Measurements from ENCODE around the gene AARSD1.
A peak's percentile ranks its signal among the peaks of the same experiment; 100 is the strongest.
"Not testable (repeated sequence)": the region's sequence is repeated elsewhere in the genome, so short reads cannot be mapped to it uniquely, and the experiment has no call there.

AARSD1 gene

DNA sequence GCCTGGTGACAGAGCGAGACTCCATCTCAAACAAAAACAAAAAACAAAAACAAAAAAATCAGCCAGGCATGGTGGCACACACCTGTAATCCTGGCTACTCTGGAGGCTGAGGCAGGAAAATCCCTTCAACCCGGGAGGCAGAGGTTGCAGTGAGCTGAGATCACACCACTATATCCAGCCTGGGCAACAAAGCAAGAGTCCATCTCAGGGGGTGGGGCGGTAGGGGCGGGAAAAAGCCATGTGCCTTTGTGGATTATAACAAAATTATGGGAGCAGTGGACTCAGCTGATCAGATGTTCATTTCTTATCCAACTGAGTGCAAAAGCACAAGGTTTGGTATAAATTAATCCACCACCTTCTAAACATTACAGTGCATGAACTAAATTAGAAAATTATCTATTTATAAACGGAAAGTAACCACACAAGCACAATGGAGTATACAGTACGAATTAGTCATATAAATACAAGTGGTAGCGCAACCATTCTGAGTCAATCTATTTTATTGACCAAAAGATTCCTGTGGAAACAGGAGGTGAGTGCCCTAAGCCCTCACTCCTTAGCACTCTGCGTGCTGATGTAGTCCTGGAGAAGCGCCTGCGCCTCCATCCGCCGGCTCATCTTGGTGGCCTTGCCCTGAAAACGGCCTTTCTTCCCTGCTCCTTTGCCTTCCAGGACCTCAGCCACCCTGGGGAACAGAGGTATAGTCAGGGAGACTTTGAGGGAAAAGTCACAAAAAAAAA is 14.0 kb downstream of the AARSD1 start:
- no peak overlapping the region for H3K4me3 Mint-ChIP-seq
- no peak overlapping the region for H3K27ac Mint-ChIP-seq
- no peaks in the 10 kb centered on the region for H3K4me1 Mint-ChIP-seq
- H3K36me3 Mint-ChIP-seq = peaks cover 23% of the 10 kb centered on the region
- H3K9me3 Mint-ChIP-seq = no peaks in the 10 kb centered on the region
- no peaks in the 10 kb centered on the region for H3K27me3 Mint-ChIP-seq

DNA sequence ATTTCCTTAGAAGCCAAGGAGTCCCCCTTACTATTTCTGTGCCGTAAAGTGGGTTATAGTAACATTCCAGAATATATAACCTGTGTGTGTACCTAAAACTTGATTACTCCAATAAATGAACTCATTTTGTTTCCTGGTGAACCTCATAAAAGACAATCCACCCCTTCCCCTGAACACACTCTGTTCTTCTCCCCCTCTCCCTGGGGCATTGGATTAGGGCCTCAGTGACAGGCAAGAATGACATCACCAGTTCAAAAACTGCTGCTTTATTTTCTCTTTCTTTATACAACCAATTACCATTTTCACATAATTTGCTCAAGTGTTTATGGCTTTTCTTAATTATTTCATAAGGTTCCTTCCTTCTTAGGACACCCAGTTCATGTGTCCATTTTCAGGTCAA is 17.4 kb downstream of the AARSD1 start:
- Mint-ChIP-seq H3K9me3 (no peaks in the 10 kb centered on the region), H3K27me3 (no peaks in the 10 kb centered on the region), H3K27ac (no peak overlapping the region), H3K36me3 (peaks cover 15% of the 10 kb centered on the region), H3K4me1 (no peaks in the 10 kb centered on the region), H3K4me3 (no peak overlapping the region)

DNA sequence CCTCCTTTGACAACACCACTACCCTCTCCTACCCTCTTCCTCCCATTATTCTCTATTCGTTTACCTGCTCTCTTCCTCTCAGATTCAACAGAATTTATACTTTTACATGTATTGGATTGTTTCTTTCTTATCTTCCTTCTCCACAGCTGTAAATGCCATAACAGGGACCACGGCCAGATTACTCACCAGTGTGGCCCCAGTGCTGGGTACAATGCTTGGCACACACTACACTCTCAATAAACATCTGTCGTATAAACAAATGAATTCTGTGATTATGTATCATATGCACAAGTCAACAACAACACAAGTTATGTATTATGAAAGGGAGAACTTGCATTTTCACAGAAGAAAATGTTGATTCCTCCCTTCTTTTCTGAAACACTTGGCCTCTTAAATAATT is 20.0 kb downstream of the AARSD1 start:
- Mint-ChIP-seq H3K27me3 (no peaks in the 10 kb centered on the region), H3K9me3 (no peaks in the 10 kb centered on the region)

DNA sequence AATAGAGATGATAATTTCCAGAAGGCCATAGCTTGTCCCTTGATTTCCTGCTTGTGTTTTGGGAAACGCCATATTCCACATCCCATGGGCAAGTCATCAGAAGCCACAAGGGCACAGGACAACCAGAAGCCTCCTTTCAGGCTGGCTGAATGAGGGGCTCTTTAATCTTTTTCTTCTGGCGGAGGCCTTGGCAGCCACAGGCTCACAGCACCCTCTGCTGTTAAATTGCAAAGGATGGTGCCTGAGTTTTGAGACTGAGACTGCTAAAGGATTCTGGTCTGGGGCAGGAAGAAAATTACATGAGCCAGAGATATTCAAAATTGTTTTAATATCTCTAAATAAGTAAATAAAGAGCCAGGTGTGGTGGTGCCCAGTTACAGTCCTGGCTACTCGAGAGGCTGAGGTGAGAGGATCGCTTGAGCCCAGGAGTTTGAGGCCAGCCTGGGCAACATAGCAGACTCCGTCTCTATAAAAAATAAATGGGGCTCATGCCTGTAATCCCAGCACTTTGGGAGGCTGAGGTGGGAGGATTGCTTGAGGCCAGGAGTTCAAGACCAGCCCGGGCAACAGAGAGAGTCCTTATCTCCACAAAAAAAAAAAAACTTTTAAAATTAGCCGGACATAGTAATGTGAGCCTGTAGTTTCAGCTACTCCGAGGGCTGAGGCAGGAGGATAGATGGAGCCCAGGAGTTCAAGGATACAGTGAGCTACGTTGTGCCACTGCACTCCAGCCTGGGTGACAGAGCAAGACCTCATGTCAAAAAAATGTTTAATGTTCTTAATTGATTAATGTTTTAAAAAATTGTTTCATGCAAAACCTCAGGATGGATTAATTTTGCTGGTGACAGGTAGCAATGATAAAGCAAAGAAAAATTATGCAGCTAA is 26.3 kb downstream of the AARSD1 start:
- no peak overlapping the region for H3K27ac Mint-ChIP-seq
- no peaks in the 10 kb centered on the region for H3K4me1 Mint-ChIP-seq
- no peaks in the 10 kb centered on the region for H3K9me3 Mint-ChIP-seq
- H3K27me3 Mint-ChIP-seq = no peaks in the 10 kb centered on the region
- H3K4me3 Mint-ChIP-seq = no peak overlapping the region
- no peaks in the 10 kb centered on the region for H3K36me3 Mint-ChIP-seq

More for the DNA sequence above, 20.0 kb downstream of the AARSD1 start:
- Mint-ChIP-seq H3K4me3 (no peak overlapping the region), H3K4me1 (no peaks in the 10 kb centered on the region), H3K27ac (no peak overlapping the region), H3K36me3 (peaks cover 5% of the 10 kb centered on the region)

DNA sequence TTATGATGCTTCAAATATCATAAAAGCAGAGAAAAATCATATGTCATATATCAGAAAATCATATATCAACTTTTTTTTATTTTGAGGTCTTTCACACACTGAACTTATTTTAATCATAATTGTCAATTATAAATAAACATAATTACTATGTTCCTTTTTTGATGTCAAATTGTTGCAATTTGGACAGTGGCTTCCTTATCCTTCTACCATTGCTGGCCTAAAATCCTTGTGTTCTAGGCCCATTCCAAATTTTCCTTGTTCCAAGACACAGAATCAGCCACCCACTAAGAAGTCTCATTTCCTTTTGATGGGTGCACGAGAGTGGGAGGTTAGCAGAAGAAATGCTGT is 34.8 kb downstream of the AARSD1 start:
- Mint-ChIP-seq H3K9me3 (no peaks in the 10 kb centered on the region), H3K4me1 (peaks cover 8% of the 10 kb centered on the region), H3K36me3 (no peaks in the 10 kb centered on the region), H3K27me3 (no peaks in the 10 kb centered on the region), H3K4me3 (no peak overlapping the region), H3K27ac (no peak overlapping the region)

DNA sequence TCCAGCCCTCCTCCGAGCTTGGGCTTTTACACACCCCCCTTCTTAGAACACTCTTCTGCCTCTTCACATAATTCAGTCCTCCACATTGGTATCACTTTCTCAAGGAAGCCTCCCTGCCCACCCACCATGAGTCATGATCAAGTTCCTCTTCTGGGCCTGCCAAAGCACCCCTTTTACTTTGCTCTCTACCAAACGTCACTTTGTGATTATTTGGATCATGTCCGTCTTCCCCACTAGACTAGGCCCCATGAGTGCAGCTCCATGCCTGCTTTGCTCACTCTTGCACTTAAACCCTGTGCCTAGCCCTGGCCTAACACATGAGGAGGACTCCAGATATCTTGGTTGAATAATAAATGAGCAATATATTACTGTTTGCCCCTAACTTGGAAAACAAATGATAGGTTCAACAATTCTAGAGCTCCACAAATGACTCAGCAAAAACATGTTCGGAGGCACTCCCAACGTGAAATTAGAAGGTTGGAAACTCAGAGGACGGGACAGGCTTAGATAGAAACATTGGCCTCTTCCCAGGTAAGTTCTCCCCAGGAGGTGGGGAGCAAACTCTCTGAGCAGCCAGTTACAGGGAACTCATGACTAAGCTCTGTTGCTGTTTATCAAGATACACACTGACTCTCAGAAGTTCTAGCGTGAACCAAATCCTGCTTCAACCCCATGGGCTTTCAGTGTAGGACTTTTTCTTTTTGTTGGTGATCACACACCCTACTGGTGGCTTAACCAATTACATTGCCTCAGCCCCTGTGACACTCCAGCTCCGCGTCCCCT is 35.3 kb downstream of the AARSD1 start:
- H3K4me1 Mint-ChIP-seq = peaks cover 8% of the 10 kb centered on the region
- H3K27me3 Mint-ChIP-seq = no peaks in the 10 kb centered on the region
- H3K27ac Mint-ChIP-seq = peak overlapping the region; percentile 1
- no peaks in the 10 kb centered on the region for H3K36me3 Mint-ChIP-seq
- no peak overlapping the region for H3K4me3 Mint-ChIP-seq
- no peaks in the 10 kb centered on the region for H3K9me3 Mint-ChIP-seq

DNA sequence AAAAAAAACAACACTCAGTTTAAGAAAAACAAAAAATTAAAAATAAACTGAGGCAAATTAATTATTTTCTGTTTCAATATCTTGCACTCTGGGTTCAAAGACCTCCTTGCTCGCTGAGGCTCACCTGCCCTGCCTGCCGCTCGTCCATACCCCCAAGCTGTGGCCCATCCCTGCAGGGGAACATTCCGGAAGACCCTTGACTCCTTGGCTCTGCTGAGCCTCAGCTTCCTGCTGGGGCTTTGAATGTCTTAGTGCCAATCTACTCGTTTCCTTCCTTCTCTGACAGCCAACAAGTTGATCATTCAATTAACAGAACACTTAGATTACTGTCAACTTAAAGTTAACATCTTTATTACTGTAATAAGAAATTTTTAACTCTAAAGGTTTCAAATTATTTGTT is 39.4 kb downstream of the AARSD1 start:
- Mint-ChIP-seq H3K9me3 (no peaks in the 10 kb centered on the region), H3K4me3 (no peak overlapping the region), H3K27ac (no peak overlapping the region), H3K4me1 (peaks cover 8% of the 10 kb centered on the region), H3K36me3 (no peaks in the 10 kb centered on the region), H3K27me3 (no peaks in the 10 kb centered on the region)

DNA sequence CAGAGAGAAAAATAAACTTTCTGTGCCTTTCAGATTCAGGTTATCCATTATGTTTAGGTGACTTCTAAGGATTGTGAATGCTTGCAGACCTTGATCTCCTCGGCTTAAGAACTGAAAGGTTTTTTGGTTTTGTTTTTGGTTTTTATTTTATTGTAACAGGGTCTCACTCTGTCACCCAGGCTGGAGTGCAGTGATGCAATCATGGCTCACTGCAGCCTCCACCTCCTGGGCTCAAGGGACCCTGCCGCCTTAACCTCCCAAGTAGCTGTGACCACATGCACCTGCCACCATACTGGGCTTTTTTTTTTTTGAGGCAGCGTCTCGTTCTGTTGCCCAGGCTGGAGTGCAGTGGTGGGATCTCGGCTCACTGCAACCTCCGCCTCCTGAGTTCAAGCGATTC is 40.8 kb downstream of the AARSD1 start:
- H3K27ac Mint-ChIP-seq, H3K27me3 Mint-ChIP-seq, H3K9me3 Mint-ChIP-seq, H3K4me1 Mint-ChIP-seq, H3K4me3 Mint-ChIP-seq, H3K36me3 Mint-ChIP-seq: not testable (repeated sequence)

DNA sequence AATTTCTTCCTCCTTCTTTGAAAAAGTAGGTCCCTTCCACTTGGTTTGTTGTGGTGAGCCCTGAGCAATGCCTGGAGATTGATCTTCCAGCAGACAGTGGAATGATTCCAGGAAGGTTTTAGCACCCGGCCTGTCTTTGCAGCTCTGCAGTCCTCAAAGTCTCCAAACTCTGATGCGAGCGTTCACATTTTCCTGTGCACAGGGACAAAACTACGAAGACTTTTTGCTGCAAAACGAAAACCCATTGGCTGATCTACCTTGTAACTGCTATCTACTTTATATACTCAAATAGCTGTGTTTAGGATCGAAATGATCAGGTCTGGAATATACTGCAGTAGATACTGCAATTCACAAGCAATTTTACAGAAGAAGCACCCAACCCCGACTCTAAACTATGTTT is 42.0 kb downstream of the AARSD1 start:
- Mint-ChIP-seq H3K4me1 (no peaks in the 10 kb centered on the region), H3K27ac (no peak overlapping the region), H3K9me3 (no peaks in the 10 kb centered on the region), H3K4me3 (no peak overlapping the region), H3K27me3 (no peaks in the 10 kb centered on the region), H3K36me3 (no peaks in the 10 kb centered on the region)

DNA sequence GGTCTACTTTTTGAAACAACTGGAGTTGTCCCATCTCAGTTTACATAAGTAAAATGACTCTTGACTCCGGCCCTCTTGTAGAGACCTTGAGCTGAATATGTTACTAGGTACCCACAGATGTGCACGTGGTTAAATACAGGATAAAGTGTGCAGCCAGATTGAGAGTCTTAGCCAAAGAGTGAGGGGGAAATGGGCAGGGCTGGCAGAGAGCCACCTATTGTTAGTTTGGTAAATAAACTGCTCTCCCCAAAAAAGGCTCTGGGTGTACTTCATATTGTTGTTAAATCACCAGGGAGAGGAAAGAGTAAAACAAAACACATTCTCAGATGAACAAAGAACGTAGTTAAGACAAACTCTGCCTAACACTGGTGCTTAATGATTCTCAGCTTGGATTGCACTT is 43.3 kb downstream of the AARSD1 start:
- H3K27ac Mint-ChIP-seq = no peak overlapping the region
- no peaks in the 10 kb centered on the region for H3K27me3 Mint-ChIP-seq
- H3K9me3 Mint-ChIP-seq = no peaks in the 10 kb centered on the region
- H3K4me1 Mint-ChIP-seq = no peaks in the 10 kb centered on the region
- no peaks in the 10 kb centered on the region for H3K36me3 Mint-ChIP-seq
- no peak overlapping the region for H3K4me3 Mint-ChIP-seq

DNA sequence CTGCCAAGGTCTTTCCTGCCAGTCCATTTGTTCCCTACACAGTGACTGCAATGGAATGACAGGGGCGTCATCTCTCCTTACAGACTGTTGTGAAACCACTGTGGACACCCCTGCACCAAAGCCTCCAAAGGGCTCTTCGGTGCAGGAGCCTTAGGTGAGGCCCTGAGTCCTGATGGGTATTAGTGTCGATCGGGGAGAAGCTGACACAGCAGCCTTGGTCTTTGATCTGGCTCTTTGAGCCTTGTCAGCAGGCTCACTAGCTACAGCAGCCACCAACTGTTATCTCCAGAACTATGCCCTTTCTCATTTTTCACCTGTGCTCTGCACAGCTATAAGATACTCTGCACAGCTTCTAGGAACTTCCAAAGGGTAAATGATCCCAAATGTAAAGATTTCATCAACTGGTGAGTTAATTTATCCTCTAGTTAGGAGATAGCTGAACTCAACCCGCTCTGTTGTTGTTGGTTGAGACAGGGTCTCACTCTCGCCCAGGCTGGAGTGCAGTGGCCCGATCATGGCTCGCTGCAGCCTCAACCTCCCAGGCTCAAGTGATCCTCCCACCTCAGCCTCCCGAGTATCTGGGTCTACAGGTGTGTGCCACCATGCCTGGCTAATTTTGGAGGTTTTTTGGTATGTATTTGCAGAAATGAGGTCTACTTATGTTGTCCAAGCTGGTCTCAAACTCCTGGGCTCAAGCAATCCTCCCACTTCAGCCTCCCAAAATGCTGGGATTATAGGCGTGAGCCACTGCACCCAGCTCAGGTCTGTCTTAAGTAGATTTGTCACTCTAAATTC is 44.0 kb downstream of the AARSD1 start:
- Mint-ChIP-seq H3K27me3 (no peaks in the 10 kb centered on the region), H3K27ac (no peak overlapping the region), H3K36me3 (no peaks in the 10 kb centered on the region), H3K4me3 (no peak overlapping the region), H3K4me1 (no peaks in the 10 kb centered on the region), H3K9me3 (no peaks in the 10 kb centered on the region)

DNA sequence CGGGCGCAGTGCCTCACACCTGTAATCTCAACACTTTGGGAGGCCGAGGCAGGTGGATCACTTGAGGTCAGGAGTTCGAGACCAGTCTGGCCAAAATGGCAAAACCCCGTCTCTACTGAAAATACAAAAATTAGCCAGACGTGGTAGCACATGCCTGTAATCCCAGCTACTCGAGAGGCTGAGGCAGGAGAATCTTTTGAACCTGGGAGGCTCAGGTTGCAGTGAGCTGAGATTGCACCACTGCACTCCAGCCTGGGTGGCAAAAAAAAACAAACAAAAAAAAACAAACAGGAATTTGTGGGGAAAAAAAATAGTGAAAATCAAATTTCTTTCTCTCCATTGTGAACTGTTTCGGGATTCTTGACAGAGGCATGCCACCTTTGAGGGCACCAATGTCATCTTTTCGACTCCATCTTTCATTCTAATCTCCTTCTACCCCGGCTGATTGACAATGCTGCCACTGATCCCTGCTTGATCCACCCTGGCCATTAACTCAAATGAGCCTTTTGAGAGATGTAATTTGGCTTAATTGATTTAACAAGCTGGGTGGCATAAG is 44.7 kb downstream of the AARSD1 start:
- not testable (repeated sequence) for H3K4me3 Mint-ChIP-seq, H3K36me3 Mint-ChIP-seq

DNA sequence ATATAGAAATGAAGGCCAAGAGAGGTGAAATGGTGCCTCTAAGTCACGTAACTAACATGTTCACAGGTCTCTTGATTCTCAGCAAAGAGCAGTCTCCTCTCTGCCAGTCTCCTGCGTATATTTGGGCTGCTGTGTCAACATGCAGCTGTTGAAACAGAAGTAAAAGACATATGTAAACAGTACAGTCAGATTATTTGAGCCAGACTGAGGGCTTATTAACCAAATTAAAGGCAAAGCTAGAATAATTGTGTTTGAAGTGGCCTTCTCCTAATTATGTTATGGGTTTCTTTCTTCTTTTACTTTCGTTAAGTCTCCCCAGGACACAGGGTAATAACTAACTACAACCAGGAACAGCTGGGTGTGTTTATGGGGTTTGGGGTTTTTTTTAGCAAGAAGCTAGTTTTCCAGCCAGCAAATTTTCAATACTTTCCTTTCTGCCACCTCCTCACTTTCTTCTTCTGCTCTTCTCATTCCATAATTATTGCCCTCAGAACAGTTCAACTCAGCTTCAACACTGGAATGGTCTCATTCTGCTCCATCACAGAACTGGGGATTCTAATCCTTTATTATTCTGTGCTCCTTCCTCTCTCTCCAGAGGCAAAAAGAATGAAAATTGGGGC is 45.2 kb downstream of the AARSD1 start:
- H3K27ac Mint-ChIP-seq = no peak overlapping the region

More for the DNA sequence above, 44.7 kb downstream of the AARSD1 start:
- not testable (repeated sequence) for H3K27me3 Mint-ChIP-seq, H3K27ac Mint-ChIP-seq, H3K9me3 Mint-ChIP-seq, H3K4me1 Mint-ChIP-seq

DNA sequence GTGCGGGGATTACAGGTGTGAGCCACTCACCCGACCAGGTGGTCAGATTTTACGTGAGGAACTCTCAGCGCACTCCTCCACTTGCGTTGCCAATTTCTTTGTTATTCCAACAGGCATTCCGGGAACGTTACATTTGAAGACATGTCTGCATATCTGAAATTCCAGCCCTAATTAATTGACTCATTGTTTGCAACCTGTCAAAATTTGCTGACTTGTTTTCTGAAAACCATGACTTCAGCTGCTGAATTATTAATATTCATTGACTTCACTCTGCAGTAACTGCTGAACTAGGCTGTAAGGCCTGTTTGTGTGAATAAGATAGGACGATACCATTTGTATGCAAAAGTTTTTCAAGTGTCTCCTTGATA is 47.0 kb downstream of the AARSD1 start:
- H3K27me3 Mint-ChIP-seq = no peaks in the 10 kb centered on the region
- no peak overlapping the region for H3K4me3 Mint-ChIP-seq
- no peak overlapping the region for H3K27ac Mint-ChIP-seq
- no peaks in the 10 kb centered on the region for H3K4me1 Mint-ChIP-seq
- no peaks in the 10 kb centered on the region for H3K36me3 Mint-ChIP-seq
- no peaks in the 10 kb centered on the region for H3K9me3 Mint-ChIP-seq

More for the DNA sequence above, 45.2 kb downstream of the AARSD1 start:
- Mint-ChIP-seq H3K4me1 (no peaks in the 10 kb centered on the region), H3K4me3 (no peak overlapping the region), H3K27me3 (no peaks in the 10 kb centered on the region), H3K9me3 (no peaks in the 10 kb centered on the region), H3K36me3 (no peaks in the 10 kb centered on the region)

Data from activated naive CD4-positive, alpha-beta T cell treated with anti-CD3 and anti-CD28 coated beads, Interleukin-2, amount 50 U/mL, for 24 hours (primary cell).